Mesothelial cell of epicardium (in vitro differentiated cells): Measurements from ENCODE around the gene PAX8. TPM values are rescaled to one million over a fixed set of nuclear protein-coding genes. Genes with fewer than 3 reads are reported as not detected.

ENCODE experiments used
- DNase-seq, 2 experiments: peaks; one replicate each; pipeline ENCODE4 v3.0.0; 2021; ENCODE audit warnings: low spot score in 2 of 2; ENCODE audit not compliant: unreplicated experiment in 2 of 2
- H3K27ac Mint-ChIP-seq: 2 replicates; pipeline ENCODE4 v1.8.0; 2021; ENCODE audit warnings: mixed read lengths
- H3K27me3 Mint-ChIP-seq: 2 replicates; pipeline ENCODE4 v1.8.0; 2021; ENCODE audit warnings: low read depth, mixed read lengths
- H3K36me3 Mint-ChIP-seq: 2 replicates; pipeline ENCODE4 v1.8.0; 2021; ENCODE audit warnings: mixed read lengths
- H3K4me1 Mint-ChIP-seq: 2 replicates; pipeline ENCODE4 v1.8.0; 2021; ENCODE audit warnings: mixed read lengths
- H3K4me3 Mint-ChIP-seq: 2 replicates; pipeline ENCODE4 v1.8.0; 2021; ENCODE audit warnings: mild to moderate bottlenecking, moderate library complexity, mixed read lengths
- H3K9me3 Mint-ChIP-seq: 2 replicates; pipeline ENCODE4 v1.8.0; 2021; ENCODE audit warnings: mixed read lengths
- CTCF ChIP-seq: fragments of 200-600 bp; sonication (generic); IDR thresholded peaks from one replicate; pipeline ENCODE4 v1.5.0; 2021; ENCODE audit warnings: antibody characterized with exemption; ENCODE audit not compliant: unreplicated experiment
- total RNA-seq: library from RNA; stranded (reverse); gene quantifications from 3 replicates; pipeline ENCODE4 v1.2.1, GENCODE V29; 2021

The PAX8 gene
- total RNA-seq, 1 donor from 2014 or later: 0.13 TPM

GRCh38 chr2:113217455-113218282, 61.1 kb downstream of the PAX8 start:
- Mint-ChIP-seq H3K4me3 (no peak overlapping the region), H3K36me3 (no peaks in the 10 kb centered on the region), H3K9me3 (no peaks in the 10 kb centered on the region), H3K4me1 (peaks cover 25% of the 10 kb centered on the region), H3K27ac (peak overlapping the region; percentile 7), H3K27me3 (peaks cover 2% of the 10 kb centered on the region)
- no peak for TF ChIP-seq CTCF
- DNase-seq: no peak

- H3K9me3 Mint-ChIP-seq: no peaks in the 10 kb centered on the region
- peaks cover 32% of the 10 kb centered on the region for H3K4me1 Mint-ChIP-seq
- H3K27ac Mint-ChIP-seq: peak overlapping the region; percentile 7
- no peaks in the 10 kb centered on the region for H3K36me3 Mint-ChIP-seq
- peaks cover 2% of the 10 kb centered on the region for H3K27me3 Mint-ChIP-seq
- H3K4me3 Mint-ChIP-seq: no peak overlapping the region
- TF ChIP-seq CTCF: no peak
- no peak for DNase-seq
These were observed 61.7 kb downstream of the PAX8 start for GRCh38 chr2:113216891-113217454.

- H3K9me3 Mint-ChIP-seq: no peaks in the 10 kb centered on the region
- H3K4me3 Mint-ChIP-seq: no peak overlapping the region
- H3K27me3 Mint-ChIP-seq: no peaks in the 10 kb centered on the region
- no peak overlapping the region for H3K27ac Mint-ChIP-seq
- peaks cover 39% of the 10 kb centered on the region for H3K4me1 Mint-ChIP-seq
- no peaks in the 10 kb centered on the region for H3K36me3 Mint-ChIP-seq
- no peak for DNase-seq
- TF ChIP-seq CTCF: no peak
These were observed 62.4 kb downstream of the PAX8 start for GRCh38 chr2:113216321-113216720.

- no peak overlapping the region for H3K27ac Mint-ChIP-seq
- H3K4me1 Mint-ChIP-seq: peaks cover 48% of the 10 kb centered on the region
- H3K36me3 Mint-ChIP-seq: no peaks in the 10 kb centered on the region
- H3K27me3 Mint-ChIP-seq: no peaks in the 10 kb centered on the region
- no peaks in the 10 kb centered on the region for H3K9me3 Mint-ChIP-seq
- no peak for DNase-seq
- no peak for TF ChIP-seq CTCF
- no peak overlapping the region for H3K4me3 Mint-ChIP-seq
These were observed 63.7 kb downstream of the PAX8 start for GRCh38 chr2:113215056-113215455.

GRCh38 chr2:113214141-113214540, 64.6 kb downstream of the PAX8 start:
- Mint-ChIP-seq H3K27ac (no peak overlapping the region), H3K27me3 (no peaks in the 10 kb centered on the region), H3K9me3 (no peaks in the 10 kb centered on the region), H3K36me3 (no peaks in the 10 kb centered on the region), H3K4me3 (no peak overlapping the region), H3K4me1 (peaks cover 54% of the 10 kb centered on the region)
- no peak for TF ChIP-seq CTCF
- DNase-seq: no peak
